Measurements from ENCODE around the gene COLEC11.

Gene COLEC11

GRCh38 chr2:3669656-3670055 lies 74.7 kb downstream of the COLEC11 start:
- no peak for TF ChIP-seq CTCF (conservative IDR thresholded peaks at IDR 0.05)
- no peak overlapping the region for H3K27ac ChIP-seq

- H3K27ac ChIP-seq = no peak overlapping the region
- TF ChIP-seq CTCF (conservative IDR thresholded peaks at IDR 0.05) = no peak
These were observed 75.5 kb downstream of the COLEC11 start for GRCh38 chr2:3670376-3670775.

- no peak for TF ChIP-seq CTCF (conservative IDR thresholded peaks at IDR 0.05)
These were observed 76.0 kb downstream of the COLEC11 start for GRCh38 chr2:3670941-3671340.

GRCh38 chr2:3672861-3673678 lies 78.2 kb downstream of the COLEC11 start:
- no peak for TF ChIP-seq CTCF (conservative IDR thresholded peaks at IDR 0.05)

More at GRCh38 chr2:3670941-3671340, 76.0 kb downstream of the COLEC11 start:
- no peak overlapping the region for H3K27ac ChIP-seq

GRCh38 chr2:3674066-3674845 lies 79.3 kb downstream of the COLEC11 start:
- no peak overlapping the region for H3K27ac ChIP-seq
- TF ChIP-seq CTCF (conservative IDR thresholded peaks at IDR 0.05) = no peak

More at GRCh38 chr2:3672861-3673678, 78.2 kb downstream of the COLEC11 start:
- no peak overlapping the region for H3K27ac ChIP-seq

GRCh38 chr2:3675687-3676086 lies 80.8 kb downstream of the COLEC11 start:
- no peak overlapping the region for H3K27ac ChIP-seq
- no peak for TF ChIP-seq CTCF (conservative IDR thresholded peaks at IDR 0.05)

GRCh38 chr2:3677436-3677835 lies 82.5 kb downstream of the COLEC11 start:
- no peak for TF ChIP-seq CTCF (conservative IDR thresholded peaks at IDR 0.05)
- H3K27ac ChIP-seq = no peak overlapping the region
